ENCODE data around the gene TMEM138.

TMEM138 gene

DNA sequence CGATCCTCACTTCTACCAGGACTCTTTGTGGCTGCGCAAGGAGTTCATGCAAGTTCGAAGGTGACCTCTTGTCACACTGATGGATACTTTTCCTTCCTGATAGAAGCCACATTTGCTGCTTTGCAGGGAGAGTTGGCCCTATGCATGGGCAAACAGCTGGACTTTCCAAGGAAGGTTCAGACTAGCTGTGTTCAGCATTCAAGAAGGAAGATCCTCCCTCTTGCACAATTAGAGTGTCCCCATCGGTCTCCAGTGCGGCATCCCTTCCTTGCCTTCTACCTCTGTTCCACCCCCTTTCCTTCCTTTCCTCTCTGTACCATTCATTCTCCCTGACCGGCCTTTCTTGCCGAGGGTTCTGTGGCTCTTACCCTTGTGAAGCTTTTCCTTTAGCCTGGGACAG is 6.5 kb downstream of the TMEM138 start:
- ChIA-PET CTCF (interaction anchor here (2.5 kb wide), 1 partner anchor 17 kb away, joined by 17 read pairs; no protein-coding TSS in a partner anchor), POLR2A (ENCODE audit: low non-redundant PET) (no interaction called here)
- TF ChIP-seq, protein P1, sequence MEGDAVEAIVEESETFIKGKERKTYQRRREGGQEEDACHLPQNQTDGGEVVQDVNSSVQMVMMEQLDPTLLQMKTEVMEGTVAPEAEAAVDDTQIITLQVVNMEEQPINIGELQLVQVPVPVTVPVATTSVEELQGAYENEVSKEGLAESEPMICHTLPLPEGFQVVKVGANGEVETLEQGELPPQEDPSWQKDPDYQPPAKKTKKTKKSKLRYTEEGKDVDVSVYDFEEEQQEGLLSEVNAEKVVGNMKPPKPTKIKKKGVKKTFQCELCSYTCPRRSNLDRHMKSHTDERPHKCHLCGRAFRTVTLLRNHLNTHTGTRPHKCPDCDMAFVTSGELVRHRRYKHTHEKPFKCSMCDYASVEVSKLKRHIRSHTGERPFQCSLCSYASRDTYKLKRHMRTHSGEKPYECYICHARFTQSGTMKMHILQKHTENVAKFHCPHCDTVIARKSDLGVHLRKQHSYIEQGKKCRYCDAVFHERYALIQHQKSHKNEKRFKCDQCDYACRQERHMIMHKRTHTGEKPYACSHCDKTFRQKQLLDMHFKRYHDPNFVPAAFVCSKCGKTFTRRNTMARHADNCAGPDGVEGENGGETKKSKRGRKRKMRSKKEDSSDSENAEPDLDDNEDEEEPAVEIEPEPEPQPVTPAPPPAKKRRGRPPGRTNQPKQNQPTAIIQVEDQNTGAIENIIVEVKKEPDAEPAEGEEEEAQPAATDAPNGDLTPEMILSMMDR (conservative IDR thresholded peaks at IDR 0.05; ENCODE audit: low read depth) = no peak
- no peak for DNase-seq (ENCODE audit: low spot score)
- peak overlapping the region; percentile 96 for H3K27ac ChIP-seq

DNA sequence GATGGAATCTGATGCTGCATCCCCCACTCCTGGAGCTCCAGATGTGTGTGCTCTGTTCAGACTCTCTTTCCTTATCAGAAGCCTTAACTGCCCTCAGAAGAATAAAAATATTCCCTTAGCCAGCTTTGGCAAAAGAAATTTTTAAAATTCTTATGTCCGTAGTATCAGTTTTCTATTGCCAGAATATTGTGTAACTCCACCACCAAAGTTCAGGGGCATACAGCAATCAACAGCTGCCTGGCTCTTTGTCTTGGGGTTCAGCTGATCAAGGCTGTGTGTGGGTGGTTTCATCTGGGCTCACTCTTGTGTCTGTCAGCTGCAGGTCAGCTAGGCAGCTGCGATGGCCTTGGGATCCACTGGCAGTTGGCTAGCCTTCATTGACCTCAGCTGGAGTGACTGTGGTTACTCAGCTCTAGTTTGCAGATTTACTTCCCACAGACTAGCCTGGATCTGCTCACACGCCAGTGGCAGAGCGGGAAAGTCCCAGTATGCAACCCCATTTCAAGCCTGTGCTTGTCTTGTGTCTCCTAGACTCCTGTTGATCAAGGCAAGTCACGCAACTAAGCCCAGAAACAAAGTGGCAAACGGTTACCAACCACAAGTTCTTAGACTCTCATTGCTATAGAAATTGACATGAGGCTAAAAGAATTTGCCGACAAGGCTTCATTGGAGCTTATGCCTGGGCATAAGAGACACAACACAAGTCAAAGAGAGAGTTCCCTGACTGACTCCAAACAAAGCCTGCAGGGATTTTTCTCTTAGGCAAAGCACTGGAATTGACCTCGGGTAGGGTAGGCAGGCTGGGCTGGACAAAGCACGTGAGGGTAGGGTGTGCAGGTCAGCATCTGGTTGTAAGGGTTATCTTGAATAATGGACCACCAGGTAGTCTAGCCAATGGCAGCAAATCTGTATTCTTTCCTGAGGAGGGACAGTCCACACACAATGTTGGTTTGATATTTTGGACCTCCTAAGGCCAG is 7.5 kb downstream of the TMEM138 start:
- POLR2A ChIA-PET (ENCODE audit: low non-redundant PET) = interaction anchor here (0.8 to 0.9 kb wide), 2 partner anchors 9 to 15 kb away, joined by 3 to 5 read pairs; no protein-coding TSS in a partner anchor
- peak; percentile 87 for DNase-seq (ENCODE audit: low spot score)
- TF ChIP-seq, protein P1 (conservative IDR thresholded peaks at IDR 0.05; ENCODE audit: low read depth) = no peak
- CTCF ChIA-PET = interaction anchor here (2.5 kb wide), 1 partner anchor 16 kb away, joined by 17 read pairs; no protein-coding TSS in a partner anchor
- H3K27ac ChIP-seq = peak overlapping the region; percentile 96

DNA sequence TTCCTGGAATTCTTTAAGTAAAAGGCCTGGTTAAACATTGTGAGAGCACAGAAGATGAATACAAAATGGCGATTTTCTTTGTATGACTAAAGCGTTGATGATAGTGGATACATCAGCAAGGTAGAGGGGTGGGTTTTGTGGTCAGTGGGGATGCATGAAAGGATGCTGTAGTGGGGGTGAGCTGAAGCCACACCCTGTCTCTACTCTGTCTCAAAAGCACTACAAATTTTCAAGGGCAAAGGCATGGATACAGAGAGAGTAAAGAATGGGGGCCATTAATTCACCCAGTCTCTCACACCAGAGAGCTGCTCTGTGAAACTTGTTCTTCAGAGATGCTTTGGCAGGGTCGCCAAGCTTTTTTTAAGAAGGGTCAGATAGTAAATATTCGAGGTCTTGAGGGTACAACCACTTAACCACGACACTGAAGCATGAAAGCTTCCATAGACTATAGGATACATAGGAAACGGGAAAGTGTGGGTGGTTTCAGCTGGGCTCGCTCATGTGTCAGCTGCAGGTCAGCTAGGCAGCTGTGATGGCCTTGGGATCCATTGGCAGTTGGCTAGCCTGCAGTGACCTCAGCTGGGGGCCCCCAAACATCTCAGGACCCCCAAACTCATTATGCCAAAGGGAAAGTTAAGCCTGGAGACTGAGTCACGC is 8.3 kb downstream of the TMEM138 start:
- TF ChIP-seq, protein P1 (conservative IDR thresholded peaks at IDR 0.05; ENCODE audit: low read depth) = no peak
- peak overlapping the region; percentile 96 for H3K27ac ChIP-seq
- POLR2A ChIA-PET (ENCODE audit: low non-redundant PET) = no interaction called here
- CTCF ChIA-PET = interaction anchor here (0.8 to 2.5 kb wide), 2 partner anchors 15 to 34 kb away, joined by 3 to 17 read pairs; no protein-coding TSS in a partner anchor
- no peak for DNase-seq (ENCODE audit: low spot score)

DNA sequence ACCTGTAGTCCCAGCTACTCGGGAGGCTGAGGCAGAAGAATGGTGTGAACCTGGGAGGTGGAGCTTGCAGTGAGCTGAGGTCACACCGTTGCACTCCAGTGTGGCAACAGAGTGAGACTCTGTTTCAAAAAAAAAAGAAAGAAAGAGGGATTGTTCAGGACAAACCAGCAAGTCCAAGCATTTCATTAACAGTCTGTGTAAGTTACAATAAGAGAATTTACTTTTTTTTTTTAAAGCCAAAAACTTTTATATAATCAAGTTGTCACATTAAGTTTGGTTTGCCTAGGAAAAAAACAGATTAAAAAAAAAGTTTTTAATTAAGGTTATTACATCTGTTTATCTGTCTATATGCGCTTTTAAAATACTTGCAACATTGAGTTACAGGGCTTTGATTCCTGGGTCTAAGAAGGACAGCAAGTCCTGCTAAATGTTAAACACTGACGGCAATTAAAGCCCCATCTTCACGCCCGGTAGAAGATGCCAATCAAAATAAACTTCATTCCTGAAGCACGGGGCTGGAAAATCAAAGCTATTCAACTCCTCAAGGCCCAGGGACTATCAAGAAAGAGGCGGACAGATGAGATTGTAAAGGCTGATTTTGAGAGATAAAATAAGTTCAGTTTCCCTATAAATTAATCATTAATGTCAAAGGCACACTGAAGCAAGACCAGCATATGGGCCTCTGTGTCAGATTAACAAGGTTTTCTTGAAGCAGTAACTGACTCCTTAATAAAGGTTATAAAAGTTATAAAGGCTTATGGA is 10.7 kb downstream of the TMEM138 start:
- peak overlapping the region; percentile 22; the same call in 1 of the 2 replicates for H3K27ac ChIP-seq
- CTCF ChIA-PET = no interaction called here
- TF ChIP-seq, protein P1 (conservative IDR thresholded peaks at IDR 0.05; ENCODE audit: low read depth) = no peak
- POLR2A ChIA-PET (ENCODE audit: low non-redundant PET) = no interaction called here
- no peak for DNase-seq (ENCODE audit: low spot score)

DNA sequence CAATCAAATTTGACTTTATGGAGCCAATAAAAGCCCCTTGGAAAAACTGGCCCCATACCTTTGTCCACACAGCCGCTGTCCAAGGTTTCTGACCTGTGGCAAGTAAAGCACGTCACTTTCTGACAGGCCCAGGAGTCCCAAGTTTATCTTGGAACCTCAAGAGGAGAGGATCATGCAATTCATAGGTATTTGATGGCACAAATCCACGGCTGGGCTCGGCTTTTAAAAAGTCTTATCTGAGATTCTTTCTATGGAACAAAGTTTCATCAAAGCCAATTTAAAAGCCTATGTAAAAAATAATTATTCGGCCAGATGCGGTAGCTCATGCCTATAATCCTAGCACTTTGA is 13.6 kb downstream of the TMEM138 start:
- TF ChIP-seq, protein P1 (conservative IDR thresholded peaks at IDR 0.05; ENCODE audit: low read depth) = no peak
- ChIA-PET POLR2A (ENCODE audit: low non-redundant PET) (no interaction called here), CTCF (interaction anchor here (0.6 kb wide), 1 partner anchor 242 kb away, joined by 3 read pairs; no protein-coding TSS in a partner anchor)
- no peak for DNase-seq (ENCODE audit: low spot score)
- peak overlapping the region; percentile 74 for H3K27ac ChIP-seq

Data from RWPE1 (cell line).